Measurements from ENCODE around the gene HOXB7.
A peak's percentile ranks its signal among the peaks of the same experiment; 100 is the strongest.

HOXB7 gene

DNA sequence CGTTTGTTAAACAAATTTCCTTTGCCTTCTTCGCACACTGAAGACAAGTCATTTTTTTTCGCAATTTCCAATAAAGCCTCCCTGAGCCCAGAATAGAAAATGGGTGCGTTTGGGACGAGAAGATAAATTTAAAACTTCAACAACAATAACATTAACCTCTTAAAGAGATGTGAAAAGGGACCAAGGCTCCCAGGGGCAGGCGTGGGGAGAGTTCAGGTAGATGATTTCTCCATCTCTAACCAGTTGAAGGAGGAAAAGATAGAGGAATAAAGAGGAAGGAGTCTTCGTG lies 31.4 kb downstream of the HOXB7 start:
- peak overlapping the region; percentile 82 for H3K4me3 ChIP-seq (ENCODE audit: low read depth, low read length)
- in situ Hi-C loops (cut with HindIII; ENCODE audit: low sequenced_read_pairs): no loop called here
- no peak for DNase-seq (ENCODE audit: low read depth)
- no peak for TF ChIP-seq CTCF (IDR thresholded peaks at IDR 0.05; ENCODE audit: low read depth, low read length, missing control alignments)

- peak overlapping the region; percentile 82 for H3K4me3 ChIP-seq (ENCODE audit: low read depth, low read length)
Observed at GRCh38 chr17:48578616-48579470, 32.0 kb downstream of the HOXB7 start.

GRCh38 chr17:48577946-48578615 lies 32.7 kb downstream of the HOXB7 start, which contains the start of gene HOXB4:
TSS of gene HOXB4 (minus strand) at chr17:48578350. CDS start at chr17:48578319, 31 bp downstream.
- H3K4me3 ChIP-seq (ENCODE audit: low read depth, low read length): peak within 1 kb of the TSS; percentile 82
- TF ChIP-seq CTCF (IDR thresholded peaks at IDR 0.05; ENCODE audit: low read depth, low read length, missing control alignments): no peak
- peak; percentile 65 for DNase-seq (ENCODE audit: low read depth)
- in situ Hi-C loops (cut with HindIII; ENCODE audit: low sequenced_read_pairs): no loop called here

More at GRCh38 chr17:48578616-48579470, 32.0 kb downstream of the HOXB7 start:
- no peak for DNase-seq (ENCODE audit: low read depth)
- TF ChIP-seq CTCF (IDR thresholded peaks at IDR 0.05; ENCODE audit: low read depth, low read length, missing control alignments): no peak
- in situ Hi-C loops (cut with HindIII; ENCODE audit: low sequenced_read_pairs): no loop called here

DNA sequence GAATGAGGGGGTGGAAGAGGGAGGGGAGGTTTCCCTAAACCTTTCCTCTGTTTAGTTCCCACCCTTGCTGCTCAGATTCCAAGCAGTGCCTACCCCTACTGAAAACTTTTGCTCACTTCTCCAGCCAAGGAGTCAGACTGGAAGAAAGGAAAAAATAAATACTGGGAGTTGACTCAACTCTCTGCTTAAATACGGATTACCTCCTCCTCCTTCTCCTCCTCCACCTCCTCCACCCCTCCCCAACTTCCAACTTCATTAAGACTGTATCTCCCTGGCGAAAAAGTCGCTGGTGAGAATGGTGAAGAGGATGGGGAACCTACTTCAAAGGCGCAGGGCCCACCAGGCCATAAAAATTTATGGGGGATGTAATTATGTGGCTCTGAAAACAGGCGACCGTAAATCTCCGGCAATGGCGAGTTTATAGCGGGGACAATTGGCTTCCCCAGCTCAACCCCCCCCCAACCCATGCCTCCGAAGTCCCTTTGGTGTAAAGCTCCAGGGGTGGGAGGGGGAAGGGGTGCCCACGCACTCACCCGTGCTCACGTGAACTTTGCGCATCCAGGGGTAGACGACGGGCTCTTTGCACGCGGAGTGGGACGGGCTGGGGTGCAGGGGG lies 33.4 kb downstream of the HOXB7 start:
- in situ Hi-C loops (cut with HindIII; ENCODE audit: low sequenced_read_pairs): no loop called here
- no peak for DNase-seq (ENCODE audit: low read depth)
- TF ChIP-seq CTCF (IDR thresholded peaks at IDR 0.05; ENCODE audit: low read depth, low read length, missing control alignments): no peak
- H3K4me3 ChIP-seq (ENCODE audit: low read depth, low read length): peak overlapping the region; percentile 82

- no peak for DNase-seq (ENCODE audit: low read depth)
- in situ Hi-C loops (cut with HindIII; ENCODE audit: low sequenced_read_pairs): no loop called here
- TF ChIP-seq CTCF (IDR thresholded peaks at IDR 0.05; ENCODE audit: low read depth, low read length, missing control alignments): no peak
Observed at GRCh38 chr17:48576479-48577309, 34.1 kb downstream of the HOXB7 start.

More at GRCh38 chr17:48576479-48577309, 34.1 kb downstream of the HOXB7 start:
- peak overlapping the region; percentile 82 for H3K4me3 ChIP-seq (ENCODE audit: low read depth, low read length)
